NCI-H1417 (cell line): ENCODE measurements around the gene SORL1.

ENCODE experiments used
- DNase-seq, 3 experiments: peaks; one replicate each; lab custom pipeline; 2025; lab: John Stamatoyannopoulos, UW

The SORL1 gene

GRCh38 chr11:121586750-121587149 lies 134.6 kb downstream of the SORL1 start:
- no peak for DNase-seq

- DNase-seq, result no peak
These were observed 135.1 kb downstream of the SORL1 start for GRCh38 chr11:121587182-121587581.

- no peak for DNase-seq
These were observed 136.6 kb downstream of the SORL1 start for GRCh38 chr11:121588747-121589146.

- DNase-seq, result no peak
These were observed 137.9 kb downstream of the SORL1 start for GRCh38 chr11:121589946-121590537.

DNA sequence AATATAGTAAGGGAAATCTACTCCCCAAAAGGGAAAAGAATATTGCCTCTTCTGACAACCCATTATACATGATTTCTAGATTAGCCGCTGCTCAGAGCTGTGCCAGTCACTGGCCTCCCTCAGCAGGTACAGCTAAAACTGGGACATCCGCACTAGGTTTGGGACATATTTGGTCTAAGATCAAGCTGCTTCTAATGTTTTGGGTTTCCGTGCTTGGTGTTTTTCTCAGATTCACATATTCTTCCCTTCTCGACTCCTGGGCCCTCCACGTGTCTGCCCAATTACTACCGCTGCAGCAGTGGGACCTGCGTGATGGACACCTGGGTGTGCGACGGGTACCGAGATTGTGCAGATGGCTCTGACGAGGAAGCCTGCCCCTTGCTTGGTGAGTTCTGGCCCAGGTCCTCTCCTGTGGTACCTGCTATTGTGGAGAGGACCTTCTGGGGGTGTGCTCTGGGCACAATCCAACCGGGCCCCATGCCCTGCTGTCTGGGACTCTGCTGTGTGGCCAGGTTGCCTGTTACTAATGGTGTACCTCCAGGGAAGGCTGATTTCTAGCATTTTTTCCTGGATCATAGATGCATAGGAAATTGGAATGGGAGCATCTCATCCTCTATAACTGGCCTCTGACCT lies 138.8 kb downstream of the SORL1 start:
- no peak for DNase-seq

DNA sequence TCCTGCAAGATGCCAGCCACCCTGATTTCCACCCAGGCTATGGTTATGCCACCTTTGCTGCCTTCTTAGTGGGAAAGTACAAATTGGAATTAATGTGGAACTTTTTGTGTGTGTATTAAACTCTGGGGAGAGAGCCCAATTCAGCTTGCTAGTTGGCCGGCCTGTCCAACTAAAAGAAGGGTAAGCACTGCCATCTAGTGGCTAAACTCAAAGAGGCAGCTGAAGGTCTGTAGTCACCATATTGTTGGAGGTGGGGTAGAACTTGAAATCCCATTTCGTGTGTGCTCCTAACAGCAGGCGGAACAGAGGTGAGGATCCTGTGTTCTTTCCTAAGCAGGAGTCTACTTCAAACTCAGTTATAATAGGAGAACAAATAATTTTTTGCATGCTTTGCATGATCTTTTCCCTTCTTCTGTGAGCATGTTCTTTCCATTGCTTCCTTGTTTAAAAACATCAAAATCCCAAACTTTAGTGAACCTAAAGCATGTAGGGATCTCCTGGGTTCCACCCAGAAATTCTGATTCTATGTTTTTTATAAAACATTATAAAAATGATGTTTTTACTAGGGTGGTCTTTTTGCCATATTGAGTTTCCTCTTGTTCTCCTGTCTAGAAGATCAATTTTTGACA lies 139.4 kb downstream of the SORL1 start:
- peak; percentile 62 to 90 (median 80) for DNase-seq

- DNase-seq, result no peak
These were observed 140.6 kb downstream of the SORL1 start for GRCh38 chr11:121592708-121593107.

DNA sequence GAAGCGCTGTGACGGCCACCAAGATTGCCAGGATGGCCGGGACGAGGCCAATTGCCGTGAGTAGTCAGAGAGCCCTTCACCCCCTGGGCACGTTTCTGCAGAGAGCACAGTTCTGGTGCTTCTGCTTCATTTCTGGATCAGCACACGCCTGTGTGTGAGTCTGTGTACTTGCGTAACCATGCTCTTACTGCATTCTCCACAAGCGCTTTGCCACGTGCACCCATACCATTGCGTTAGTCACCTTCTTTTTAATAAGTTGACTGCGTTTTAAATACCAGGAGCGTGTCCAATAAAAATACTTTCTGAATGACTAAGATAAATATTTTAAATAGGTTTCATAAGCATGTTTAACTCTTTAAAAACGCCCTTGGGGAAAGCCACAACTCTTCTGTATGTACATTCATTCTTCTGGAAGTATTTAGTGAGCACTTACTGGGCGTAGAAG lies 143.6 kb downstream of the SORL1 start:
- no peak for DNase-seq

DNA sequence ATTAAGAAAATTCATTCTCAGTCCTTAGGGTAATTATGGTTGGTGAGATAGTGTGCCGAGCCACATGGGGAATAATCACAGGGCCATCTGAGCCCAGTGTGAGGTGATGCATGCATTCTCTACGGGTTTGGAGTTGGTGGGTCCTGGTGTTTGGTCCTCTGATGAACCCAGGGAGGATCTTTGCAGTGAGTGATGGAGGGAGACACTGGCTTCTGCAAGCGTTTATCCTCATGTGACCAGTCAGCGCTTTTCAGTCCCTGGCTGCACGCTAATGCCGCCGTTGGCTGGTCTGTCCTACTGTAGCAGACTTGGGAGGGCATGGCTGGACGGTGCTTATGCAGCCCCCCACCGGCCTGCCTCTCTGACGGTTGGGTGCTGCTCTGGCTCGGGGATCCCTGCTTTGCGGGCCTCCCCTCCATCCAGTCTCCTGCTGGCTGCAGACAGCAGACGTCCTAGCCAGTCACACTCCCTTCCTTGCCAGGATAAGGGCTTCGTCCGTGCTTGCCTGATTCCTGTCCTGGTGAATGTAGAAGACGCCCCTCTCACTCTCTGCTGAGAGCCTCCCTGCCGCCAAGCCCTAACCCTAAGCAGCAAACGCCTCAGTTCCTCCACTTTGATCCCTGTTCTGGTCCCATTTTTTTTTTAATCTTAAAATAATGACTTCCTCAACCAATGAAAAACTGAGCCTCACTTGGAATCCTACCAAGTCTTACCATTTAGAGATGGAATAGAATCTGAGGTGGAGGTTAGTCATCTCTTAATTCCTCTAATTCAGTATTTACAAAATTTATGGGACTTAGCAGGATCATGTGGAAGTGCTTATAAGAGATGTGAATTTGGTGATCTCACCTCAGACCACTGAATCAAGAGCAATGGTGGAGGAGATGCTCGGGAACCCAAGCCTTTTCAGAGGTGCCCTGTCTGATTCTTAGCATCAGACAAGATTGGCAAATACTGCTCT lies 144.4 kb downstream of the SORL1 start:
- no peak for DNase-seq

DNA sequence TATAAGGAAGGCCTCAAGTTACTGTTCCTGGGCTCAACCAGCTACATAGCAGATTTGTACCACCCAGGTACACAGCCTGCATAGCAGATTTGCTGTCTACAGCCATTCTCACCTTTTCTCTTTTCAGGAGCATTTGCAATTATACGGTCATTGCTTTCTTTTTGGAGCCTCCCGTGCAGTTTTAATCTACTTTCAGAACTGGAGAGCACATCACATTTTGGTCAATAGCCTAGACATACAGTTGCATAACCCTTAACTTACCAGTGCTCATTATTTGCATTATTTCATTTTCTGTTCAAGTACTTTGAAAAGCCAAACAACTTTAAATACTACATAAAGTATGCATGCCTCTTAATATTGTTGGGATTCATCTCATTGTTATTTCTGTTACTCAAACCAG lies 151.2 kb downstream of the SORL1 start:
- DNase-seq, result no peak

GRCh38 chr11:121604152-121604551 lies 152.0 kb downstream of the SORL1 start:
- DNase-seq, result no peak

DNA sequence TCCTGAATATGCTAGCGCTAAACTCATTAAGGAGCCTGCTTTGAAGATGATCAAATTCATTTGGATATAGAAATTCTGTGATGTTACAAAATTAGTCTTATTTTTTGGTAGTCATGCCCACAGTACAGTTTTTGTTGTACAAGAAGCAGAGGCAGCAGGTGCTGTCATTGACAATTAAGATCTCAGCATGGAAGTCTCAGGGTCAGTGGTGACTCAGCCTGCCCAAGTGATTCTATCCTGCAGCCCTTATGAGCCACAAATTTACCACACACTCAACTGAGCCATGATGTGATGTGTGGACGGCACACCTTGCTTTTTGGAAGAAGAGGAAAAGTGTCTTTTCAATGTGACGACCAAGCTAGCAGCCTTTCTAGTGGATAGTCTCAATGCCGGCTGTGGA lies 154.2 kb downstream of the SORL1 start:
- DNase-seq, result peak in 1 of 3 experiments; percentile 7

DNA sequence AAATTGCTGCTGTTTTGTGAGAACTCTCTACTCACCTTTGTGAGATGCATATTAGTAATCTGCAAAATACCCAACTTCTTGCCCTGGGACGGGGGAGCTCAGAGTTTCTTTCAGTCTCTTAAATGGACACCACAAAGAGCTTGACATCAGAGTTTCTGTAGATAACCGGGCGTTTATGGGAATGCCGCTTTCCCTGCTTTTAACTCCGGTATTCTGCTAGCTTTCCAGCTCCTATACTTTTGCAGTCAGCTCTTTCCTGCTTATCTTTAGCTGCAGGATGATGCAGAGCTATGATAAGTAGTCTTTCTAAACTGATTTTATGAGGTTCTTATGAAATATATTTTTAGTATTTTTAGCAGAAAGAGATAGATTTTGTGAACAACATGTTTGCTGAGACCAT lies 155.2 kb downstream of the SORL1 start:
- DNase-seq, result no peak

DNA sequence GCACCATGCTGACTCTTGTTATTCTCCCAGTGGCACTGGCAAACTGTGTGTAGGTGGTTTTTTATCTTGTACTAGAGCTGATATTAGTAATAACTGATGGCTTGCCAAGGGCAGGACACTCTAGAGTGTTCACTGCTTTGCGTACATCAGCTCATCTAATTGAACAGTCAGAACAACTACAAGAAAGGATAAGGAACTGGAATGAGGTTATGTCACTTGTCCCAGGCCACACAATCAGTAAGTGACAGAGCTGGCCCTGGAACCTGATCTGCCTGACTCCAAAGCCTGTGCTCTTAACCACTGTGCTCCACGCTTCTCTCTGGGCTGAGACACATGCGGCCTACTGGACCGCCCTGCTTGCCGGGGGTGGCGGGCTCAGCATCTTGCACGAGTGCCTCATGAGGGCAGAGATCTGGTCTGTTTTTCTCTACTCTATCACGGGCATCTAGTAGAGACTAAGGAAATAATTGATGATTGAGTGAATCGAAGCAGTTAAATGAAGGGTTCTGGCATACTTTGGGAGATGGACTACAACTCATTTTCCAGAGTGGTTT lies 156.5 kb downstream of the SORL1 start:
- DNase-seq, result no peak

DNA sequence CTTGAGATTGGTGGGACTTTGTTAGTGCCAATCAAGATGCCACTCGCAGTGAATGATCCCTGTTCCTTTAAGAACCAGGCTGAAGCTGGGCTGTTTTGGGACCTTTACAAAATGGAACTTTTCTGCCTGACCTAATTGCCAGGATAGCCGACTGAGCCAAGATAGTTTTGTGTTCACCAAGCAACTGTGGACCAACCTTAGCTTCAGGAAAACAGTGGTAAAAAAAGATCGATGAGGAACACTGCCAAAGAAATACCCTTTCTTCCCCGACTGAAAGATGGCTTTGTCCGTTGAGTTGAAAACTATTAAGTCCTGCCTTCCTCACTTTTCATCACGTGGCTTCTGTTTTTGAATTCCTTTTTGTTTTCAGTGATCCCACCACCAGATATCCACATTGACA lies 158.6 kb downstream of the SORL1 start:
- DNase-seq, result no peak

DNA sequence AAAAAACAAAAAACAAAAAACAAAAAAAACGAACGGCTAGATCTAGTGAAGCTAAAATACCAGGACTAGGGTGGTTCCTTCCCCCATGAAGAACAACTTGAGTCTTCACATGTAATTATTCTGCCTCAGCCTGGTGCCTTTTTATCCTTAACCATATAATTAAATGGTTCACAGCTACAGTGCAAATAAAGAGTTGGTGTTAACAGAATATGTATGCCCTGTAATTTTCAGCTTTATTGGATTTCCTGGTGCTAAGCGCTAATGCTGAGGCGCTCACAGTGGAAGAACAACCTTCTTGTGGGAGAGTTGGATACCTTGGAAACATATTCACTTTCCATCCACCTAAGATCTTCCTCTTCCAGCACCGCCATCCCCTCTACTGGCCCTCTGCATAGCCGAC lies 159.1 kb downstream of the SORL1 start:
- DNase-seq, result peak in 2 of 3 experiments; percentile 68 to 93

- DNase-seq, result peak in 2 of 3 experiments; percentile 15 to 47
These were observed 161.6 kb downstream of the SORL1 start for GRCh38 chr11:121613724-121614123.

DNA sequence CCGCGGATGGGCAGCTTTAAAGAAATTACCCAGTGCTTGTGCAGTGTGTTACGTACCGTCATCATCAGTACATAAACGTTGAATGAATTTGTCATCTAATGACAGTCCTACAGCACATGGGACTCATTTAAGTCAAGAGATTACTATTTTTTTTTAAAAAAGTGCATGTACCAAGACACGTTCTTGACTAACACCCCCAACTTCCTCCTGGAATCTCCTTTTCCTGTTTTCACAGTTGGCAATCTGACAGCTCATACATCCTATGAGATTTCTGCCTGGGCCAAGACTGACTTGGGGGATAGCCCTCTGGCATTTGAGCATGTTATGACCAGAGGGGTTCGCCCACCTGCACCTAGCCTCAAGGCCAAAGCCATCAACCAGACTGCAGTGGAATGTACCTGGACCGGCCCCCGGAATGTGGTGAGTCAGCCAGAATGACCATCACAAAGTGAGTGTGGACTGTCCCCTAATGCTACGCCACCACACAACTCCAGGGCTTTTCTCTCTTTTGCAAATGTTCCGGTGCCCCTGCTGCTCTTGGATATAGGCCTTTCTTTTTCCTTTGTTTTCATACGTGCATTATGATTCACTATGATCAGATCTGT lies 162.6 kb downstream of the SORL1 start:
- no peak for DNase-seq

GRCh38 chr11:121615501-121615900 lies 163.4 kb downstream of the SORL1 start:
- no peak for DNase-seq

- no peak for DNase-seq
These were observed 166.4 kb downstream of the SORL1 start for GRCh38 chr11:121618516-121618915.

GRCh38 chr11:121625777-121626506 lies 173.8 kb downstream of the SORL1 start:
- no peak for DNase-seq
